CD4-positive, CD25-positive, alpha-beta regulatory T cell (primary cell): Measurements from ENCODE around the gene JUP. TPM values are rescaled to one million over a fixed set of nuclear protein-coding genes. Genes with fewer than 3 reads are reported as not detected.

Source experiments
- ATAC-seq, 2 donors: fragments of 150-1000 bp; cut with Tn5 transposase; one replicate each; pipeline ENCODE4 v1.10.0; 2021; ENCODE audit warnings: low read depth in 2 of 2, moderate number of reproducible peaks in 2 of 2, moderate library complexity in 1 of 2
- DNase-seq, 3 donors: peaks; one replicate each; pipeline versions ENCODE4 v3.0.0 to v3.0.0-alpha.2; 2012 to 2022; ENCODE audit warnings: mixed read lengths in 1 of 3
- H3K27ac ChIP-seq: one replicate; pipeline ENCODE4 v1.7.0; 2013; ENCODE audit warnings: mild to moderate bottlenecking, low read length; ENCODE audit not compliant: insufficient read depth, poor library complexity, severe bottlenecking
- H3K27me3 ChIP-seq: one replicate; pipeline ENCODE4 v1.7.0; 2013; ENCODE audit warnings: low read length; ENCODE audit not compliant: control insufficient read depth, insufficient read depth
- H3K36me3 ChIP-seq: one replicate; pipeline ENCODE4 v1.7.0; 2013; ENCODE audit warnings: mild to moderate bottlenecking, low read length, moderate library complexity; ENCODE audit not compliant: control insufficient read depth, insufficient read depth
- H3K4me1 ChIP-seq: 2 replicates; pipeline ENCODE4 v1.7.0; 2013; ENCODE audit warnings: mild to moderate bottlenecking, low read length; ENCODE audit not compliant: insufficient read depth, control insufficient read depth, poor library complexity, severe bottlenecking
- H3K4me3 ChIP-seq: one replicate; pipeline ENCODE4 v1.7.0; 2013; ENCODE audit warnings: low read depth, mild to moderate bottlenecking, low read length, moderate library complexity
- H3K9me3 ChIP-seq, 2 experiments: 1 replicate in 1 of 2; 2 replicates in 1 of 2; pipeline ENCODE4 v1.7.0; 2013; ENCODE audit warnings: low read length in 2 of 2, mild to moderate bottlenecking in 1 of 2, moderate library complexity in 1 of 2; ENCODE audit not compliant: control insufficient read depth in 2 of 2
- H3K27ac Mint-ChIP-seq, 3 donors: one replicate each; pipeline ENCODE4 v1.8.0; 2020 to 2022; ENCODE audit warnings: mild to moderate bottlenecking in 3 of 3, mixed read lengths in 3 of 3, moderate library complexity in 2 of 3
- H3K27me3 Mint-ChIP-seq: one replicate; pipeline ENCODE4 v1.8.0; 2022; ENCODE audit warnings: mild to moderate bottlenecking, mixed read lengths
- H3K36me3 Mint-ChIP-seq: one replicate; pipeline ENCODE4 v1.8.0; 2020; ENCODE audit warnings: mixed read lengths
- H3K4me1 Mint-ChIP-seq, 4 donors: one replicate each; pipeline ENCODE4 v1.8.0; 2020 to 2022; ENCODE audit warnings: mixed read lengths in 4 of 4, mild to moderate bottlenecking in 1 of 4
- H3K4me3 Mint-ChIP-seq, 4 donors: one replicate each; pipeline ENCODE4 v1.8.0; 2020 to 2022; ENCODE audit warnings: mild to moderate bottlenecking in 4 of 4, mixed read lengths in 4 of 4, moderate library complexity in 3 of 4
- H3K9me3 Mint-ChIP-seq, 7 donors: one replicate each; pipeline ENCODE4 v1.8.0; 2020 to 2022; ENCODE audit warnings: mixed read lengths in 7 of 7, mild to moderate bottlenecking in 3 of 7, moderate library complexity in 2 of 7
- polyA plus RNA-seq, 4 donors: library from polyadenylated mRNA; unstranded; fragments of 300-500 nt; fragmentation: Illumina TruSeq; gene quantifications; one replicate each; pipeline ENCODE4 v1.2.3, GENCODE V29; 2021
- total RNA-seq: library from RNA; stranded (reverse); gene quantifications from one replicate; pipeline ENCODE4 v1.2.3, GENCODE V29; 2022

The JUP gene
- total and polyA plus RNA-seq, 5 donors from 2014 or later = 0.32 to 1.3 (median 0.33) TPM; not detected in 2

DNA sequence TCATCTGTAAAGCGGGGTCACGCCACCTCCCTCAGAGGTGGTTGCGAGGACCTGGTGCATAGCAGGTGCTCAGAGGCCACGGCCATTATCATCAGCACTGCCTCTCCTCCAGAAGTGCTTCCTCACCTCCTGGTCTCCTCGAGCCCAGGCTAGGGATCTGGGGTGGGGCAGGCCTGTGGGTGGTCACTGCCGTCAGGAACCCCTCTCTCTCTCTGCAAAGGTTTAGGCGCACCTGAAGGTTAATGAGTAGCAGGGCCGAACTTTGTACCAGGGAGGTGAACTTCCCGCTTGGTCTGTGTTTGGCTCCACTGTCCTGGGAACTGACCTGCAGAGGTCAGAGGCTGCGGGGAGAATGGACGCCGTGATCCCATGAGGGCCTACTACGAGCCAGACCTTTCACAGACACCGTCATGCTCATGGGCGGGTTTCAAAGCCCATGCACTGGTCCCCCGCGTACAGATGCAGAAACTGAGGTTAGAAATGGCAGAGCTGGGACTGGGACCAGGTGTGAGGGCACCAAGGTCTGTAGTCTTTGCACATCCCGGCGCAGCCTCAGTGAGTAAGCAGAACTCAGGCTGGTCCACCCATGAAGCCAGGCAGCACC, 13.8 kb downstream of the JUP start:
- DNase-seq (no peak), ATAC-seq (peak in 1 of 2 donors; percentile 11)
- H3K27me3 Mint-ChIP-seq = peaks cover 7% of the 10 kb centered on the region
- H3K27ac Mint-ChIP-seq = no peak overlapping the region
- H3K27me3 ChIP-seq = no peaks in the 10 kb centered on the region
- H3K9me3 ChIP-seq = no peaks in the 10 kb centered on the region
- H3K36me3 ChIP-seq = no peaks in the 10 kb centered on the region
- no peak overlapping the region for H3K4me3 ChIP-seq
- no peaks in the 10 kb centered on the region for H3K36me3 Mint-ChIP-seq
- H3K4me1 Mint-ChIP-seq = peaks cover 0 to 3% (median 0%) of the 10 kb centered on the region in 4 donors
- H3K27ac ChIP-seq = no peak overlapping the region
- no peaks in the 10 kb centered on the region for H3K4me1 ChIP-seq
- H3K4me3 Mint-ChIP-seq = no peak overlapping the region
- H3K9me3 Mint-ChIP-seq = no peaks in the 10 kb centered on the region

DNA sequence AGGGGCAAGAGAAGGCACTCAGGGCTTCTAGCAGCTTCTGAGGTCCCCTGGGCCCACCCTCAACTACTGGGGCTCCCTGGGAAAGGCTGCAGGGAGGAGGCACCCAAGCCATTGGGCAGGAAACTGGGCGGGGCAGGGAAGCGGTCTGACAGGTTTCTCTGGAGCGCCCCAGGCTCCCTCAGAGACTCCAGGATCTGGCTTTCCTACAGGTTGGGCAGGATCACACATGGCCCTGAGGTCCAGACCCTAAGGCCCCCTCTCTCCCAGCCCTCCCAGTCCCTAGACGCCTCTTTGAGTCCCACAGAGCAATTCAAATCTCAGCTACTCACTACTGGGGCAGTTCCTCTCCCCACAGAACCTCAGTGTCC, 14.3 kb downstream of the JUP start:
- Histone ChIP-seq H3K27ac (no peak overlapping the region), H3K36me3 (no peaks in the 10 kb centered on the region), H3K4me1 (no peaks in the 10 kb centered on the region), H3K27me3 (no peaks in the 10 kb centered on the region), H3K9me3 (no peaks in the 10 kb centered on the region), H3K4me3 (no peak overlapping the region)
- H3K4me3 Mint-ChIP-seq = no peak overlapping the region
- no peak overlapping the region for H3K27ac Mint-ChIP-seq
- H3K4me1 Mint-ChIP-seq = peaks cover 0 to 3% (median 0%) of the 10 kb centered on the region in 4 donors
- DNase-seq (no peak), ATAC-seq (no peak)
- no peaks in the 10 kb centered on the region for H3K36me3 Mint-ChIP-seq
- peaks cover 7% of the 10 kb centered on the region for H3K27me3 Mint-ChIP-seq
- no peaks in the 10 kb centered on the region for H3K9me3 Mint-ChIP-seq

DNA sequence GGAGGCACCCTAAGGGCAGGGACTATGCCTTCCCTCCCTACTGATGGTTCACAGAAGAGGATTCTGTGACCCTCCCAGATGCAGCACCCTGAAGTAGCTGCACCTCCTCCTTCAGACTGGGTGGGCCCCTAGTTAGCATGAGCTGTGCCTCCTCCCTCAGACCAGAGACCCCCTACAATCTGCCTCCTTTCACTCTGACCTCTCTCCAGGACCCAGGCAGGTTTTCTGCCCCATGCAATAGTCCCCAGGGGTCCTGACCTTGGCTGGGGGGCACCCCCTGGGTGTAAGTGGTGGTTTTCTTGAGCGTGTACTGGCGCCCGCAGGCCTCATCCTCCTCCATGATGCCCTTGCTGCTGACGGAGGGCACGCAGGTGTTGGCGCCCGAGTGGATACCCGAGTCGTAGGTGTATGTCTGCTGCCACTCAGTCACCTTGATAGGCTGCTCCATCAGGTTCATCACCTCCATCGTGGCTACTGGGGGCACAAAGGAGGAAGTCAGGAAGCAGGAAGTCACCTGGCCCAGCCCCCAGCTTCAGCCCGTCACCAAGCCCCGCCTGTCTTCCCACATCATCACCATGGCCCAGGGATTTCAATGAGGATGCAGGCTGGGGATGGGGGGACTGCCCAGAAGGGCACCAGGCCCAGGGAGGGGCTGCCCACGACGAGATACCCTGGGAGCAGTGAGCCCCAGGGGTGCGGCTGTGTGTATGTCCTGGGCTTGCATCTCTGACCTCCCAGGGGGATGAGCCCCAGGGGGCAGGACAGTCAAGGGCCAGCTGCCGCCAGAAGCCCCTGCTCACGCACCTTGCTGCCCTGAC, 14.9 kb downstream of the JUP start:
- peaks cover 7% of the 10 kb centered on the region for H3K27me3 Mint-ChIP-seq
- Histone ChIP-seq H3K9me3 (no peaks in the 10 kb centered on the region), H3K36me3 (no peaks in the 10 kb centered on the region), H3K4me3 (no peak overlapping the region), H3K27ac (no peak overlapping the region), H3K4me1 (no peaks in the 10 kb centered on the region), H3K27me3 (no peaks in the 10 kb centered on the region)
- H3K4me3 Mint-ChIP-seq = no peak overlapping the region
- H3K9me3 Mint-ChIP-seq = no peaks in the 10 kb centered on the region
- peaks cover 0 to 3% (median 0%) of the 10 kb centered on the region in 4 donors for H3K4me1 Mint-ChIP-seq
- DNase-seq (no peak), ATAC-seq (no peak)
- no peak overlapping the region for H3K27ac Mint-ChIP-seq
- no peaks in the 10 kb centered on the region for H3K36me3 Mint-ChIP-seq

DNA sequence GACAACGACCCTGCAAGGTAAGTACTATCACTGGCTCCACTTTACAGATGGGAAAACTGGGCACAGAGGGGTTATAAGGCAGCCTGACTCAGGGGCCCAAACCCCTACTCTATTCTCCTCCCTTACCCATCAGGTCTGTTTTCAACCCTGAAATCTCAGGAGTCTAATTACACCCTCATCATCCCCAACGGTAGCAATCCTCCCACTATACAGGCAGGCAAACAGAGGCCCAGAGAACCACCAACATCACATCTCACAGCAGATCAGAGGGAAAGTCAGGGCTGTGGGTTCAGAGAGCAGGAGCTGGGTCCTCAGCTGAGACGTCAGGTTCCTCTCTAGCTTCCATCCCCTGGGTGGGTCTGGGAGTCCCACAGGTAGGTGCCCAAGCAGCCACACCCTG, 16.5 kb downstream of the JUP start:
- no peak overlapping the region for H3K27ac Mint-ChIP-seq
- H3K9me3 Mint-ChIP-seq = no peaks in the 10 kb centered on the region
- ATAC-seq (no peak), DNase-seq (no peak)
- no peaks in the 10 kb centered on the region for H3K4me1 ChIP-seq
- peaks cover 0 to 3% (median 0%) of the 10 kb centered on the region in 4 donors for H3K4me1 Mint-ChIP-seq
- no peaks in the 10 kb centered on the region for H3K36me3 Mint-ChIP-seq
- no peaks in the 10 kb centered on the region for H3K36me3 ChIP-seq
- H3K9me3 ChIP-seq = no peaks in the 10 kb centered on the region
- no peak overlapping the region for H3K4me3 ChIP-seq
- peaks cover 6% of the 10 kb centered on the region for H3K27me3 Mint-ChIP-seq
- H3K27ac ChIP-seq = no peak overlapping the region
- H3K27me3 ChIP-seq = no peaks in the 10 kb centered on the region
- no peak overlapping the region for H3K4me3 Mint-ChIP-seq

DNA sequence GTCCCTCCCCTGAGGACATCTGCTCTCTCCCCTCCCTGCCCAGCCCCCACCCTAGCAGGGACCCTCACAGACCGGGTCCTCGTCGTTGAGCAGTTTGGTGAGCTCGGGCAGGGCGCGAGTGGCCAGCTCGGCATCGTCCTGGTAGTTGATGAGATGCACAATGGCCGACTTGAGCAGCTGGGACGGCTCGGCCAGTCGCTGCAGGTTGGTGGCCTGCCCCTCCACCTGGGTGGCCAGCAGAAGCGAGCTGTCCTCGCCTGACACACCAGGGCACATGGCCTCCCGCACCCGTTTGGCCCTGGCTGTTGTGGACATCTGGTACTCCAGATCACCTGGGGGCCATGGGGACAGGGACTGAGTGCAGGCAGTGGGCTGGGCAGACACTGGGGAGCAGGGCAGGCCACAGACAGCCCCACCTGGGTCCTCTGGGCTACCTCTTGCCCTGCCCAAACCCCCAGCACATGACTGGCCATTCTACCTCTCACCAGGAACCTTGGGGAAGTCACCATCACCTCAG, 17.1 kb downstream of the JUP start:
- no peak overlapping the region for H3K4me3 ChIP-seq
- Mint-ChIP-seq H3K36me3 (no peaks in the 10 kb centered on the region), H3K9me3 (no peaks in the 10 kb centered on the region), H3K27me3 (peaks cover 6% of the 10 kb centered on the region), H3K4me3 (no peak overlapping the region), H3K27ac (no peak overlapping the region), H3K4me1 (peaks cover 0 to 3% (median 0%) of the 10 kb centered on the region in 4 donors)
- DNase-seq (no peak), ATAC-seq (no peak)
- H3K36me3 ChIP-seq = no peaks in the 10 kb centered on the region
- H3K9me3 ChIP-seq = no peaks in the 10 kb centered on the region
- H3K27me3 ChIP-seq = no peaks in the 10 kb centered on the region
- H3K4me1 ChIP-seq = no peaks in the 10 kb centered on the region
- no peak overlapping the region for H3K27ac ChIP-seq

DNA sequence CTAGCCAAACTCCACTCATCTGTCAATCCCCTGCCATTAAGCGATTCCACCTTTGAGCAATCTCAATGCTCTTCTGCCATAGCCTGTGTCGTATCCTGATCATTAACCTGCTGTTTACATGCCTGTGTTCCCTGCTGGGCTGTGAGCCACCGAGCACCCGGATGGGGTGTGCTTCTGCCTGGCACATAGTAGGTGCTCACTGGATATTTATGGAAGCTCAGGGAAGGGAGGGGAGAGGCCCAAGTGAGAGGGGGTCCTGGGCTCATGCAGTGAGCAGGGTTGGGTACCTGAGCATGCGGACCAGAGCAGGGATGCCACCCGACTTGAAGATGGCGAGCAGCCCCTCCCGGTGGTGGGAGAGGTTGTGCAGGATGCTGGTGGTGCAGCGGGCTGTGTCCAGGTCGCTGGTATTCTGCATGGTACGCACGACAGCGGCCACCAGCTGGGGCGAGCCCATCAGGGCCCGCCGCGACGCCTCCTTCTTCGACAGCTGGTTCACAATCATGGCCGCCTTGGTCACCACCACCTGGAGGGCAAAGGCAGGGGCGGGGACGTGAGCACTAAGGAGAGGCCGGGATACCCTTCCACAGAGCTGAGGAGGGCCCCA, 17.7 kb downstream of the JUP start:
- Mint-ChIP-seq H3K36me3 (no peaks in the 10 kb centered on the region), H3K27me3 (peaks cover 6% of the 10 kb centered on the region), H3K9me3 (no peaks in the 10 kb centered on the region), H3K4me3 (no peak overlapping the region), H3K4me1 (peaks cover 0 to 3% (median 0%) of the 10 kb centered on the region in 4 donors), H3K27ac (no peak overlapping the region)
- no peak overlapping the region for H3K4me3 ChIP-seq
- no peaks in the 10 kb centered on the region for H3K9me3 ChIP-seq
- no peak overlapping the region for H3K27ac ChIP-seq
- no peaks in the 10 kb centered on the region for H3K36me3 ChIP-seq
- H3K4me1 ChIP-seq = no peaks in the 10 kb centered on the region
- no peak for DNase-seq
- ATAC-seq = no peak
- no peaks in the 10 kb centered on the region for H3K27me3 ChIP-seq

DNA sequence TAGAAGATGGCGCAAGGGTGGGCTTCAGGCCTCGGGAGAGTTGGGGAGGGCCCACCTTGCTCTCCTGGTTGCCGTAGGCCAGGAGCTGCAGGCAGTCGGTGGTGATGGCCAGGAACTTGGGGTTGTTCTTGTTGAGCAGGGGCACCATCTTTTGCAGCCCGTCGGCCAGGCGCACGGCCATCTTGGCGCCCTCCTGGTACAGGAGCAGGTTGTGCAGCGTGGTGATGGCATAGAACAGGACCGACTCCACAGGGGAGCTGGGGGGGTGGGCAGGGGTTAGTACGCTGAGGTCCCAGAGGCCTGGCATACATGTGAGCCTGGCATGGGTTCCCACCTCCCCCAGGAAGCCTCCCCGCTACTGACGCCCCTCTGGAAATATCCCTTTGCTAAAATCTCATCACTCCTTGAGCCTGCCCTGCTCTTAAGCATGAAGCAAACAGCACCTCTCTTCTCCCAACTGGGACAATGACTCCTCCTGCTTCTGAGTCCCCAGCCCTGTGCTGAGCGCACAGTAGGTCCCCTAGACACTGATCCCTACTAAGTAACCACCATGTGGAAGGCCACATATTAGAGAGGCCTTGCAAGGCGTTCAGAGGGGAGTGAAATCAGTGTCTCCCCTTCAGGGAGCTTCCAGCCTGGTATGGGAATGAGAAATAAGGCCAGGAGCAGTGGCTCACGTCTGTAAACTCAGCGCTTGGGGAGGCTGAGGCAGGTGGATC, 19.0 kb downstream of the JUP start:
- DNase-seq (no peak), ATAC-seq (no peak)
- Histone ChIP-seq H3K27me3 (no peaks in the 10 kb centered on the region), H3K9me3 (no peaks in the 10 kb centered on the region), H3K36me3 (no peaks in the 10 kb centered on the region), H3K4me1 (no peaks in the 10 kb centered on the region), H3K4me3 (no peak overlapping the region), H3K27ac (no peak overlapping the region)
- Mint-ChIP-seq H3K4me1 (peaks cover 0 to 3% (median 0%) of the 10 kb centered on the region in 4 donors), H3K36me3 (no peaks in the 10 kb centered on the region), H3K4me3 (no peak overlapping the region), H3K27me3 (peaks cover 6% of the 10 kb centered on the region), H3K9me3 (no peaks in the 10 kb centered on the region), H3K27ac (peak overlapping the region in 1 of 3 donors; percentile 32)
